Erythroblast (primary cell): Measurements from ENCODE around the gene GPC5.

Source experiments
- GATA1 ChIP-seq: IDR thresholded peaks from 2 replicates; pipeline ENCODE4 v1.6.1; 2011; ENCODE audit warnings: low read depth, mild to moderate bottlenecking, control low read depth, low read length, moderate library complexity
- POLR2A ChIP-seq: IDR thresholded peaks from 2 replicates; pipeline ENCODE4 v1.6.1; 2011; ENCODE audit warnings: mild to moderate bottlenecking, low read length

DNA sequence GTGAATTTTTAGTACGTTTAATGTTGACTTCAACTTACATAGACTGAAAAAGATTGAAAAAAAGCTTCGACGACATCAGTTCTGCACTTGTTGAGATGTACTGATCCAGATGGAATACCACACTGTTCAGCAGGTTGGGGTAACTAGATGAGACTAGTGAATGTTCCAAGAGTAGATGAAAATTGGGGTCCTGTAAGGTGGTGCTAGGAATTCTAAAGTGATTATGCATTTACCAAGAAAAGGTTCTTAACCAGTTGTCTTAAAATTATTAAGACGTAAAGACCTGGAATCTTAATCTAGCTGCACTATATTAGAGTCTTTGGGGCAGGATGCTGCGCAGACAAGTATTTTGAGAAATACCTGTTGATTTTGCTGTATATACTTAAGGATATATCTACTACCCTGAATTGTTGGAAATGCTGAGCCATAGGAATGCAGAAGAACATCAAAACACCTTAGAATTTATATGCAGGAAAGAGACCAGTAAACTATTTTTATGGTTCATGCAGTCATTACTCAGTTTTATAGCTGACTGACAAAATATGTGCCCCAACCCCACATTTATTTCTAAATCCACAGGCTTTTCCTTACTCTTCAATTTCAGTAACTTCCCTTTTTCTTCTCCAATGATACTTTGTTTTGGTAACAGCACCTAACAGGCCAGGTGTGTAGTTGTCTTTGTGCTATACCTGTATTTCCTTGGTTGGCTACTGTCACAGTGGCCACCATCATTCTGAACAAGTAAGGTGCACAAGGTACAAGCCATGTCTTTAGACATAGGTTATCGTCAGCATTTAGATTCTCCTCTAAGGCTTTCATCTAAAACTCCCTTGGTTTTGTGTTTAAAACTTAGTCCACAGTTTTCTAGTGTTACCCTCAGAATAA, 42.4 kb upstream of the GPC5 start:
- TF ChIP-seq POLR2A: no peak
- TF ChIP-seq GATA1: no peak
